Ureter (tissue), 1 donor: Measurements from ENCODE around the gene RDX. TPM values are rescaled to one million over a fixed set of nuclear protein-coding genes. Genes with fewer than 3 reads are reported as not detected.

Experiments used
- DNase-seq: peaks from one replicate; pipeline ENCODE4 v3.0.0-alpha.2; 2020; ENCODE audit warnings: low spot score
- total RNA-seq: library from RNA; stranded (reverse); gene quantifications from one replicate; pipeline ENCODE4 v1.2.4, GENCODE V29; 2023
- donor health status: DM: yes; HTN: yes; CAD: no.

RDX gene
- total RNA-seq, 1 donor from 2014 or later, result 71.7 TPM

DNA sequence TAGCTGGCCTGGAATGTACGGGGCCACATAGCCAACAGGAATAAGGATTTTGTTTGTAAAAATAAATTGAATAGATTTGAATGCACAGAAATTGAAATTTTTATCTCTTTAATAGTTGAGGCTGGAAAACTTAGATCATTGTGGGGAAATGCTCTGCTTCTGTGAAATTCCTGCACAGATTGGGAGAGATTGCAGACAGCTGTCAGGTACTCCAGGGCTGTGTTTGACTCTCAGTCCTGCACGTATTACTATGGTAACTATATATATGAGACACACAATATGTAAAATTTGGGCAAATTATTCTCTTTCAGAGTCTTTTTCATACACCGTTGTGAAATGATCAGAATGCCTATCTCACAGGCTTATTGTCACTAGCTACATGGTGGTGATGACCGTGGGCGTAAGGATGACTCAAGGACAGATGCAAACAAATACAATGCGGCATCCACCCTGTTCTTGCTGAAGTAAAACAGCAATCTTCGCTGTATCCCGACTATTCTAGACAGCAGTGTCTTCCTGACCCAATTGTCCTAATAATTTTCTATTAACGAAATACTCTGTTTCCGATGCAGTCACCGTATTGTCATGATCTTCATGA, 123.8 kb downstream of the RDX start:
- DNase-seq, result no peak

DNA sequence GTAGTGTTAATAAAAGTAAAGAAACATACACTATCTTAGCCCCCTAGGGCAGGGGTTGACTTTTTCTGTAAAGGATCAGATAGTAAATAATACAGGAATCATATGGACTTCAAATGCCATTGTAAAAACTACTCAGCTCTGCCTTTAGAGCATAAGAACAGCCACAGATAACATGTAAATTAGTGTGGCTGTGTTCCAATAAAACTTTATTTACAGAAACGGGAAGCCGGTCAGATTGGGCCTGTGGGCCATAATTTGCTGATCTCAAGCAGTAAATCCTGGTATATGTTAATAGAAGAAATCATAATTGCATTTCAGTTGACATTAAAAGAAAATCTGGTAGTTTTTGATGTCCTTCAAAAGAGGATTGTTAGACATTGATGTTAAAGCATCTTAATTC, 126.7 kb downstream of the RDX start:
- no peak for DNase-seq

DNA sequence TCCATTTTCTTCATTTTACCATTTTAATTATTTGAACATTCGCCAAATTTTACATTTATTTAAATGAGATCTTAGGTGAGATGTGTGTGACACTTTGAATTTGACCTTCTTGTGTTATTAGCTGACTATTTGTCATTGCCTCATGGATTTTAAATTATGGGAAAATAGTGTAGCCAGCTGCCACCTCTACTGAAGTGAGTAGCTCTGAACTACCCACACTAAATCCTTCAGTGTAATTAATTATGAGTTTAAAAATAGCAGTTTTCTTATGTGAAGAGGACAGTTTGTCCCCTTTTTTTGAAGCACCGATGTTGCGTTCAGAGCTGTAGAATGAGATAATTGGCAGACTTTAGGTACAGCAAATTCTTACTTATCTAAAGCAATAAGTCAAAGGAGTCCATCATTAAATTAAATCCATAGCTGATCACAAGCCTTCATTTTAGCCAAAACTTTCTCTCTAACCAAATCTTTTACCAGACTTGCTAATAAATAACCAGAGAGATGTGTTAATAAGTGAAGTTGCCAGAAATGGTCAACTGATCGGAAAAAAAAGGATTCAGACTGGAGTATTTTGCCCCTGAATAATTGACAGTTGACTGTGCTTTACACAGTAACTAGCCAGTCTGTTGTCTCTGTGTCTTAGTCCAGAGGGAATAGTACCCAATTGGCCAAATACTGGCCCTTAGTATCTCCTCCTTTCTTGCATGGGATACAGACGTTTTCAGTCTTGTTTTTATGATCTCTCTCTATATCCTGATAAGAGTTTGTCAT, 128.2 kb downstream of the RDX start:
- DNase-seq, result no peak

DNA sequence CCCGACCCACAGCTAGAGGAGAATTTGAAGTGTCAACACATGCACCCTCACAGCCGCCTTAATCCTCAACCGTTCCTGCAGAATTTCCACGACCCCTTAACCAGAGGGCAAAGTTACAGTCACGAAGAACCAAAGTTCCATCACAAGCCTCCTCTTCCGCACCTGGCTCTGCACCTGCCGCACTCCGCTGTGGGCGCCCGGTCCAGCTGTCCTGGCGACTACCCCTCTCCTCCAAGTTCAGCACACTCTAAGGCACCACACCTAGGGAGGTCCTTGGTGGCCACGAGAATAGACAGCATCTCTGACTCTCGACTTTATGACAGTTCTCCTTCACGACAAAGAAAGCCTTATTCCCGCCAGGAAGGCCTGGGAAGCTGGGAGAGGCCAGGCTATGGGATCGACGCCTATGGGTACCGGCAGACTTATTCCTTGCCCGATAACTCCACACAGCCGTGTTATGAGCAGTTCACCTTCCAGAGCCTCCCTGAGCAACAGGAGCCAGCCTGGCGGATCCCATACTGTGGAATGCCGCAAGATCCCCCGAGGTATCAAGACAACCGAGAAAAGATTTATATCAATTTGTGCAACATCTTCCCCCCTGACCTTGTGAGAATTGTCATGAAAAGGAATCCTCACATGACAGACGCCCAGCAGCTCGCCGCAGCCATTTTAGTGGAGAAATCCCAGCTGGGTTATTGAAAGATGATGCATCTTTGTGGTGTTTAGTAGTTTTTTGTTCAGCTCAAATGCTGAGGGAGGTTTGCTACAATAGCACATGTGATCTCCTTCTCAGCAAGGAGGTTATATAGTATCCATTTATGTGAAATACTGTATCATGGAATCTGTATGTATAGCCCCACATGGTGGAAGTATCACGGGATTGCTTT, 131.1 kb downstream of the RDX start:
- DNase-seq, result no peak

DNA sequence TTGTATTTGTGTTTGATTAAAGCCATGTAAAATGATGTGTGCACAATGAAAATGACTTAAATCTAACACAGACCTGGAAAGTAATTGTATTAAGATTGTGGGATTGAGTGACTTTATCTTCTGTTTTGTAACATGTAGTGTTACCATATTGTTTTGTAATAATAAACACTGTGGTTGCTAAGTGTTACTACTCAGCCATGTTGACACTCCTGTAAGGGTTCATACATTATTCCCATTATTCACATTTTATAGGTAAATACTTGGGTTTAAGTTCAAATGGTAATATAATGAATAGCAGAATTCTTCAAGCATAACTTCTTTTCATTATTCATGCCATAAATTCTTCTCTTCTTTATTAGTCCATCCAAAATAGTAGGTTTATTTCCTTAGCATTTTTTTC, 134.2 kb downstream of the RDX start:
- no peak for DNase-seq

DNA sequence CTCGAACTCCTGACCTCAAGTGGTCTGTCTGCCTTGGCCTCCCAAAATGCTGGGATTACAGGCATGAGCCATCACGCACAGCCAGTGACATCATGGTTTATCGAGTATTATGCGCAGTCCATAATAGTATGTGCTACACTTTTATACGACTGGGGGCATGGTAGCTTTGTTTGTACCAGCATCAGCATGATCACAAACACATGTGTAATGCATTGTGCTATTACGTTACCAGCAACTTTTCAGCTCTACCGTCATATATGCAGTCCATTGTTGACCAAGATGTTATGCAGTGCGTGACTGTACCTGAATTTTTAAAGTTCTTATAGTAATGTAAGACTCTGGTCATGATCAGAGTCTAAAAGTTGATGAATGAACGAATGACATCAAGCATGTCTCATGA, 135.4 kb downstream of the RDX start:
- DNase-seq, result no peak

DNA sequence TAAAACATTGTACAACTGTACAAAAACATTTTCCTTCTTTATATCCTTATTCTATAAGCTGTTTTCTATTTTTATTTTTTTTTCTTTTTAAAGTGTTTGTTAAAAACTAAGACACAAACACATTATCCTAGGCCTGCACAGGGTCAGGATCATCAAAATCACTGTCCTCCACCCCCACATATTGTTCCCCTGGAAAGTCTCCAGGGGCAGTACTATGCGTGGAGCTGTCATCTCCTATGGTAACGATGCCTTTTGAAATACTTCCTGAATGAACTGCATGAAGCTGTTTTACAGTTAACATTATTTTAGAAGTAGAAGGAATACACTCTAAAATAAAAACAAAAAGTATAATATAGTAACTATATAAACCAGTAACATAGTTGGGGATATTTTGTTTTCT, 136.0 kb downstream of the RDX start:
- no peak for DNase-seq

DNA sequence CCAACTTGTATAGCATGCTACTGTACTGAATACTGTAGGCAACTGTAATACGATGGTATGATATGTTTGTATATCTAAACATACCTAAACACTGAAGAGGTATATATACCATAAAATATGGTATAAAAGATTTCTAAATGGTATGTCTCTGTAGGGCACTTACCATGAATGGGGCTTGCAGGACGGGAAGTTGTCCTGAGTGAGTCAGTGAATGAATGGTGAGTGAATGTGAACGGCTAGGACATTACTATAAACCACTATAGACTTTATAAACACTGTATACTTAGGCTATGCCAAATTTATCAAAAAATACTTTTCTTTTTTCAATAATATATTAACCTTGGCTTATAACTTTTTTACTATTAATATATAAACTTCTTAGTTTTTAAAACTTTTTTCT, 136.4 kb downstream of the RDX start:
- DNase-seq, result no peak

DNA sequence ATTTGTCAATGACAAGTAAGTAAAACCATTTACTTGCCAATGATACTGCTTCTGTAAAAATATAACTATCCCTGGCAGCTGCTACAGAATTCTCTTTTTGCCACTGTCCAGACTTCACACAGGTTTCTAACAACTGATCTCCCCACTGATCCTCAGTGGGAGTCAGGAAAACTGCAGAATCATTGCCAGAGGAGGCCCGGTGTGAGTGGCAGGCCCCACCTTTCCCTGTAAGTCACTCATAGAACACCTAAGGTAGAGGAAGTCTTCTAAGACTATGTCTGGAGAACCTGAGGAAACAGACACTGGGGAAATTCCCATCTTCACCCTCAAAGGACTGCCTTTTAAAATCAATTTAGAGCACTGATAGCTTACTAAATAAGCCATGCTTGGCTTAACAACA, 136.9 kb downstream of the RDX start:
- no peak for DNase-seq

DNA sequence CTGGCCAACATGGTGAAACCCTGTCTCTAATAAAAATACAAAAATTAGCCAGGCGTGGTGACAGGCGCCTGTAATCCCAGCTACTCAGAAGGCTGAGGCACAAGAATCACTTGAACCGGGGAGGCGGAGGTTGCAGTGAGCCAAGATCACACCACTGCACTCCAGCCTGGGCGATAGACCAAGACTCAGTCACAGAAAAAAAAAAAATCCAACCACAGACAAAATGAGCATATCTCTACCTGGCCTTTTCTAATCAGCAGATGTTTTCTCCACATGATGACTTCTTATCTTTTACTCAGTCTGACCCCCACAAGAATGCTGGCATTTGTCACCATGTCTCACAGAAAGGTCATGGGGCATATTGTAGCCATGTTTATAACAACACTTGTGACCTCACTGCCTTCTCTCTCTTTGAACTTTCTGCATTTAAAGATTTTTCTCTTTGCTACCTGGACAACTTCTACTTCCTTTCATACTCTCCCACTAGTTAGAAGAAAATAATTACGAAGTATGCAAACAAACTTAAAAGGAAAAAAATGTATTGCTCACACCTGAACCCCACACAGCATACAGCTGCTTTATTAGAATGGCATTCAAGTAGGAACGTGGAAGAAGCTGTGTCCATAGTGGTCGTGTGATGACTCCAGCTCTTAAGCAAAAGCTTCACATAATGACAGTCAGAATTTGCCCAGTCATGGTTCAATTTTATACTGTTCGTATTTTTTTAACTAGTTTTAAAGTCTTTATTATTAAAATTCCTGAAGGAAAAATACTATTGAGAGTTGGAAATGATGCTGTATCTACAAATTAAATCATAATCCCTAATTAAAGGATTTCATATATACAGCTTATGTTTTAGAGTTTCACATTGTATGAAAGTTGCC, 137.9 kb downstream of the RDX start:
- DNase-seq, result no peak

DNA sequence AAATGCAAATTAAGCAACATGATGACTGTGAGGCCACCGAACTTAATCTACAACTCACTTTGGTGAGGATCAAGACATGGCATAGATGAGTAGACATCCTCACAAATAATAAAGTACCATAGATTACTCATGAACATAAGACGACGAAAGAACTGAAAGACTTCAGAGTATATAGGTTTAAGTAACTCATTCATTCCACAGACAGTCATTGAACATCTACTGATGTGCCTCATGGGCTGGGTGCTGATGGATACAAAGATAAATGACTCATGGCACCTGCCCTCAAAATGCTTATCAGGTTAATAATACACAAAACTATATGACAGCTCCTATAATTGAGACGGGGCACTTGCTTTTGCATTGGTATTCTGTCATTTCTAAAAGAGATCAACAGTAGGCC, 139.9 kb downstream of the RDX start:
- no peak for DNase-seq

DNA sequence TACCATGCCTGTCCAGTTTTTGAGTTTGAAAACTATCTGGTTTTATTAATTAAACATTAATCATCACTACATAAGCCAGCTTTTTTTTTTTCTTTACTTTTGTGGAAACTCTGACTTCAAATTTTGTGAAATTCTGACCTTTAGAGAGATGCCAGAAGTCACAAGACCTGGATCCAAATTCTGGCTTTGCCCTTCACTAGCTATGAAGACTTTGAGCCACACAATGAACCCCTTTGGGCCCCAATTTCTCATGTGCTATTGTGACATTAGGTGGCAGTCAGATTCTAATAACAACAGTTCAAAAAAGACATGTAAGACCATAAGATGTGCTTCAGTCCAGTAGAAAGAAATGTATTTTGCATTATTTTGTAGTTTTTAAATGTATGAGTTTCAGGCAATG, 142.9 kb downstream of the RDX start:
- DNase-seq, result no peak

DNA sequence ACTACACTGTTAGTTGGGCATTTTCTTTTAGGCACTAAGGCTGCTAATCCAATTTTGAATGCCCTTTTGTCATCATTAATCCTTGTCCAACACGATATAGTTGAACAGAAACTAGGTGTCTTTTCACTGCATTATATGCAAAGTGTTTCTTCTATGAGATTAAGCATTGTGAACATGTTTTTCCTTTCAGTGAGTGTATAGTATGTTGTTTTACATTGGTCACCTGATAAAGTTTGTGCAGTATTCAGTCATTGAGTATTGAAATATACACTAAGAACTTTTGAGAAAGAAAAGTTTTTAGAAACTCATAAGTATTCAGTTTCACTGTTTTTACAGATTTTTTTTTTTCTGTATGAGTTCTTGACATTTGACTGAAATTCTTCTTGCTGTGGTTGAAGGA, 144.2 kb downstream of the RDX start:
- DNase-seq, result no peak

DNA sequence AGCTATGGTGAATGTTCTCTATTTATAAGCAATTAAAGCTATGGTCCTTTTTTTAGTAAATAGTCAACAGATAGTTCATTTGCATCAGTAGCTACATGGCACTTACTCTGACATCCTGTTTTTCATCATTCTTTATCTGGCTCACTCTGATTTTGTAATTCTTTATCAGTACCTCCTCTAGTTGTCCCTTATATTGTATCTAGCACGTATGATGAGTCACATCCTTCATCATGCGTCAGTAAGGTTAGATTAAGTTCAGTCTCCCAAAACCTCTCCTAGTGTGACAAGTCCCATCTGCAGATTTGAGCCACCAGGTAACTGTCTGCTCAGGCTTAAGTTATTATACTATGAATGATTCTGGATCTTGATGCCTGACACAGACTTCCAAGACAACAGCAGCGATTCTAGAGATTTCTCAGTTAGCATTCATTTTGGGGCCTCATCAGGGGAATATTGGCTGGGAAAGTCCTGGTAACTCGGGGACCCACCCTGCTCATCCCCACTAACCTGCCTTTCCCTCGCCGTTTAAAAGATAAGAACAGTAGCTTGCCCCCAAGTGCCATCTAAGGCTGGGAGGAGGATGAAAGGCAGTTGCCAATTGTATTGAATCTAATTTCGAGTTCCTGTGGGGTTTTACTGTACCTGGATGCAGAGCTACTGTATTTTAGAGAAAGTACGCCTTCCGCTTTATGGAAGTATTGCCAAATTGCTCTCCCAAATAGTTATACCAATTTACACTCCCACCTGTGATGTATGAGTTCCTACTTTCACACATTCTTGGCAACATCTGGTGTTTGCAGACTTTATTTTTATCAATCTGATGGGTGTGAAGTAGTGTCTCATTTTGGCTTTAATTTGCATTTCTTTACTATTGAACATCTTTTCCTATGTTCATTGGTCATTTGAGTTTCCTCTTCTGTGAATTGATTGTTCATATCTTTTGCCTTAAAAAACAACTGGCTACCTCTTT, 147.4 kb downstream of the RDX start:
- DNase-seq, result no peak

DNA sequence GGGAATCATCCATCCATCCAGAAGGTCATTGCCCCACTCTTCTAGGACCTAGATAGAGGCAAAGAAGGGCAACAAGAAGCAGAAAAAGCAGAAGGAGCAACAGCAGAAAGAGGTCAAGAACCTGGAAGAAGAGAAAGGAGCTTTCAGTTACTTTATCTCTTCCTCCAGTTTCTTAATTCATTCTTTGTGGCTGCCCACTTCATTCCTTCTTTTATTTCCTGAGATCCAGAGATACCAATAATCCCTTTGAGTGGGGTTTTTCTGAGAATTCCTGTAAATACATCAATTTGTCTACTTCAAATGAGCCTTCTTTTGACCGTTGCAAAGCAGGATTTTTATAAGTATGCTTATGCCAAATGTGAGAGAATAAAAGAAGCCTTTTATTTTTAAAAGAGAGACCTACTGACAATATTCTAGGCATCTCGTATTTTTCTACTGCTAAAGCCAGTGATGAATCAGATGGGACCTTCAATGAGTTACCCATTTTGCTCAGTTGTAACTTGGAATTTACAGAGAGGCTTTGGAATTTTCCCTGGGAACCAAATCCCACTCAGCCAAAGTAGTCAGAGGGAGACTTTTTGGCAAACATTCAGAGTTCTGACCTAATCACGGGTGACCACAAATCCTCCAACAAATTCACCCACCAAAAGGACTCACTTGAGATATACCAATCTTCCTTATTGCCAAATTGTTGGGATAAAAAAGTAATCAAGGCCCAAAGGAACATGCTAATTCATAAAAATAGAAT, 148.3 kb downstream of the RDX start:
- no peak for DNase-seq

DNA sequence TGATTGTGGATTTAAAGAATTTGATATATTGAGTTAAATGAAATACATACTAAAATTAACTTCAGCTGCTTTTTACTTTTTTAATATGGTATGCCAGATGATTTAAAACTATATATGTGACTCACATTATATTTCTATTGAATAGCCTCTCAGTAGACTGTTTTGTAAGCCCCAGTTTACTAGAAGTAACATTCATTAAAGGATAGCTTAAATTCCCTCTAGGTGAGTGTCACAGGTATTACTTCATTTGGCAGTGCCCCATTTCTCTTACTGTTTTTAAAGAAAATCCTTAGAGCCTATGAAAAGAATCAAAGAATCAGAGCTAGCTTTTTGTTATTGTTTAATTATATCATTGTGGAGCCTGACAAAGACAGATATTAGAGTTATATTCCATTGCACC, 154.6 kb downstream of the RDX start:
- no peak for DNase-seq

DNA sequence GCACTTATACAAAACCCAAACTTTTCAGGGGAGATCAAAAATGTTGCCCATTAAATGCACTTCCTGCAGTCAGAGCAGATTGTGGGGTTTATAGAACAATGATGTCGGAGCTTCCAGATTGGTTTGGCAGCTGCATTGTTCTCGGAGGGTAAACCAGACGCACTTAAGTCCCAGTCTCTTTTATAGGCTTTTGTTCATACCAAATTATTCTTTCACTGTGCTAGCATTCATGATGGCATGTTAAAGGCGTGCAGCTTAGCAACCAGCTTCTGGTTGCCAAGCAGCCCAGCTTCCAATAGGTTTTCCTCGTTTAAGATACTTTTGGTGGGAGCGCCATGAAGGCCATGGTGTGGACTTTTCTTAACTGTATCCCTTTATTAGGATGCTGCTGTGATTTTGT, 162.3 kb downstream of the RDX start:
- no peak for DNase-seq

DNA sequence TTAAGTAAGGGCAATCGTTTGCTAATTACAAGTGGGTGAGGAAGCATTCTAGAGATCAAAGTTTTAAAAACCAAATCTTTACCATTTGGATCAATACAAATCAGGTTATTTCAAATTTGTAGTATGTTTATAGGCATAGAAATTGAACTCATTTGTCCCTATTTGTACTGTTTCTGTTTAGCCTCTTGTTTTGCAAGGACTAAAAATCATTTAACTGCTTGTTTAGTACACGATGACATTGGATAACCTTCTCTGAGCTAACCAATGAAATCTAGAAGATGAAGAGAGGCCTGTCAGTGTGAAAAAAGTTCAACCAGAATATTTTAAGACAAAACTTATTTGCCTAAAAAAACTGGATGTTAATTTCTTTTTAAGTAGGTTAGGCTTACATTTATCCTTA, 163.3 kb downstream of the RDX start:
- no peak for DNase-seq

DNA sequence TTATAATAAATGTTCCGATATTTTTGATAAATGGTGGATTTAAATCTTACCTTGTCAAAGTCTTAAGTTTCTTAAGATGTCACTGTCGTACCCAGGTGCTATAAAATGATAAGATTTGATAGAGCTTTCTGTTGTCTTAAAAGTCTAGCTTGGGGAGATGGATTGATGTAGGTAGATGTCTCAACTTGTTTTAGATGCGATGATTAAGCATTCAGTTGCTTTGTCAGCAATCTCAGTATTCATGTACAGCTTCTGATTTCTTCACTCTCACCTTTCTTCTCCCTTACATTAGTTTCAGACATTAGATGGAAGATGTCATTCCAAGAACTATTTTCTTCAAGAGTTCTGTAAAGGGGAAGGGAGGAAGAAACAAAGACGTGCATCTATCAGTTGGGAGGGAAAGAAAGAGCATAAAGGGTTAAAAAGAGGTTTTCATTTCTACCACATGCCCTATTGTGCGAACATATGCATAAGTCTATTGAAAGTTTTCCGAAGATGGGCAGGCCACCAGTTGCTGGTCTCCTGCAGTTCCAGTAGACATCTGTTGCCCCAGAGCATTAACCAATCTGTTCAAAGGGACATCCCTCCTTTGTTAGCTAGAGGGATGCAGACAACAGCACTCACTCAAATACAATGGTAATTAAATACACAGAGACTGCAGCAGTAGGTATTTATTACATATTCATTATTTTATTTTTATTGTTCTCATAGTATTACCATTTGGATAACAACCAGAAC, 164.9 kb downstream of the RDX start:
- no peak for DNase-seq
